Right lobe of liver (tissue), 4 donors: ENCODE measurements around the gene DHRS9.

ENCODE experiments used
- CTCF ChIP-seq, 4 donors: fragments of 200-600 bp in 3 of 4; fragments of 450-650 bp in 1 of 4; IDR thresholded peaks; one replicate each; pipeline versions ENCODE4 v1.5.1 to v1.8.0; 2016 to 2022; ENCODE audit warnings: antibody characterized with exemption in 4 of 4, mild to moderate bottlenecking in 2 of 4
- POLR2A ChIP-seq: fragments of 450-650 bp; IDR thresholded peaks from one replicate; pipeline ENCODE4 v1.6.1; 2017; ENCODE audit warnings: antibody characterized with exemption, mild to moderate bottlenecking
- donor health status: DM: no; HTN: no; CAD: no.
- donor health status: DM: no; HTN: no; CAD: no.
- donor health status: DM: no; HTN: yes; CAD: no.

GRCh38 chr2:169090133-169090820, 20.9 kb downstream of the DHRS9 start:
- TF ChIP-seq CTCF (IDR thresholded peaks at IDR 0.05), result no peak
- no peak for TF ChIP-seq POLR2A
